Smooth muscle cell (in vitro differentiated cells): Measurements from ENCODE around the gene SOCS1. TPM values are rescaled to one million over a fixed set of nuclear protein-coding genes. Genes with fewer than 3 reads are reported as not detected.

Experiments
- DNase-seq: peaks from one replicate; lab custom pipeline; 2025; ENCODE audit not compliant: unreplicated experiment; lab: John Stamatoyannopoulos, UW
- H2AFZ ChIP-seq: fragments of 200-600 bp; sonication (generic); 2 replicates; pipeline ENCODE4 v1.6.0; 2016; ENCODE audit warnings: antibody characterized with exemption, low read depth, mild to moderate bottlenecking
- H3F3A ChIP-seq: fragments of 200-600 bp; sonication (generic); 2 replicates; pipeline ENCODE4 v1.6.0; 2017; ENCODE audit warnings: antibody characterized with exemption, low read depth
- H3K27ac ChIP-seq: fragments of 200-600 bp; sonication (generic); 2 replicates; pipeline ENCODE4 v1.5.1; 2016; ENCODE audit warnings: low read depth, mild to moderate bottlenecking
- H3K27me3 ChIP-seq: fragments of 200-600 bp; sonication (generic); 2 replicates; pipeline ENCODE4 v1.6.1; 2016; ENCODE audit warnings: low read depth, mild to moderate bottlenecking
- H3K36me3 ChIP-seq: fragments of 200-600 bp; sonication (generic); 2 replicates; pipeline ENCODE4 v1.5.1; 2016; ENCODE audit warnings: low read depth
- H3K4me1 ChIP-seq: fragments of 200-600 bp; sonication (generic); 2 replicates; pipeline ENCODE4 v1.5.1; 2016; ENCODE audit warnings: low read depth
- H3K4me2 ChIP-seq: fragments of 200-600 bp; sonication (generic); 2 replicates; pipeline ENCODE4 v1.6.0; 2016; ENCODE audit warnings: mild to moderate bottlenecking
- H3K4me3 ChIP-seq: fragments of 200-600 bp; sonication (generic); 2 replicates; pipeline ENCODE4 v1.5.1; 2016; ENCODE audit warnings: mild to moderate bottlenecking
- H3K79me2 ChIP-seq: fragments of 200-600 bp; sonication (generic); 2 replicates; pipeline ENCODE4 v1.6.0; 2016; ENCODE audit warnings: low read depth, mild to moderate bottlenecking
- H3K9ac ChIP-seq: fragments of 200-600 bp; sonication (generic); 2 replicates; pipeline ENCODE4 v1.6.0; 2016; ENCODE audit warnings: low read depth
- H3K9me3 ChIP-seq: fragments of 200-600 bp; sonication (generic); replicated peaks from 2 replicates; pipeline ENCODE4 v1.5.1; 2016; ENCODE audit warnings: low read depth
- H4K20me1 ChIP-seq: fragments of 200-600 bp; sonication (generic); 2 replicates; pipeline ENCODE4 v1.6.0; 2016; ENCODE audit warnings: low read depth
- WGBS: methylation state at CpG from one replicate; pipeline ENCODE4 v1.1.7; 2016; ENCODE audit warnings: low lambda C conversion rate; 5-methylcytosine and 5-hydroxymethylcytosine counted together
- polyA plus RNA-seq: library from polyadenylated mRNA; unstranded; fragments of >200 nt; fragmentation: Nextera tagmentation; extraction: Ambion mirVana; gene quantifications from 2 replicates; pipeline ENCODE4 v1.2.1, GENCODE V29; 2016
- total RNA-seq: library from RNA; depleted of rRNA; stranded (reverse); fragments of >200 nt; gene quantifications from 2 replicates; pipeline ENCODE4 v1.2.3, GENCODE V29; 2014
- TF ChIP-seq, protein P1 (sequence below): fragments of 200-600 bp; sonication (generic); IDR thresholded peaks from 2 replicates; pipeline ENCODE4 v1.5.1; 2017; ENCODE audit warnings: borderline replicate concordance, mild to moderate bottlenecking, antibody characterized with exemption; ENCODE audit not compliant: insufficient read depth, poor library complexity, severe bottlenecking

SOCS1 gene
- total and polyA plus RNA-seq, 2 experiments from 2014 or later, result 6.1 to 18.7 TPM

DNA sequence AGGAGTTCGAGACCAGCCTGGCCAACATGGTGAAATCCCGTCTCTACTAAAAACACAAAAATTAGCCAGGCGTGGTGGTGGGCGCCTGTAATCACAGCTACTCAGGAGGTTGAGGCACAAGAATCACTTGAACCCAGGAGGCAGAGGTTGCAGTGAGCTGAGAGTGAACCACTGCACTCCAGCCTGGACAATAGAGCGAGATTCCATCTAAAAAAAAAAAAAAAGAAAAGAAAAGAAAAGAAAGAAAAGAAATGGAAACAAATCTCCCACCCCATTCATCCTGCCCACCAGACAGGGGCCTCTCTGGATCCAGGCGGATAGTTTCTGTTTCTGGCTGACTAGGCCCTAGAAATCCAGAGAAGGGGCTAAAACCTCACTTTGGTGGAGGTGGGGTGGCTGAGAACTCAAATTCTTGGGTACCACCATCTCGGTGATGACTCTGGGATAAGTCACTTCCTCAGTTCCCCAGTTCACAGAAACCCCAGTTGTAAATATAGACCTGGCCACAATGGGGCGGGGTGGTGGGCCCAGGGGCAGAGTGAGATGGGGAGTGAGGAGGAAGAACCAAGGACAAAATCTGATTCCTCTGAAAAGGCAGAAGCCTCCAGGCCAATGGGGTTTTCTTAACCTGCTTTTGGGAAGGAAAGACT is 22.2 kb downstream of the SOCS1 start:
- H3K79me2 ChIP-seq, result no peaks in the 10 kb centered on the region
- H3K27ac ChIP-seq, result no peak overlapping the region
- no peaks in the 10 kb centered on the region for H3K9me3 ChIP-seq
- no peaks in the 10 kb centered on the region for H4K20me1 ChIP-seq
- H3K4me1 ChIP-seq, result no peaks in the 10 kb centered on the region
- H3K27me3 ChIP-seq, result no peaks in the 10 kb centered on the region
- 88% methylated on average over 8 of the region's 8 CpGs for WGBS
- H3K4me3 ChIP-seq, result no peak overlapping the region
- H2AFZ ChIP-seq, result no peak overlapping the region
- H3K36me3 ChIP-seq, result no peaks in the 10 kb centered on the region
- no peak overlapping the region for H3K4me2 ChIP-seq
- no peak overlapping the region for H3K9ac ChIP-seq
- no peaks in the 10 kb centered on the region for H3F3A ChIP-seq
- TF ChIP-seq, protein P1, sequence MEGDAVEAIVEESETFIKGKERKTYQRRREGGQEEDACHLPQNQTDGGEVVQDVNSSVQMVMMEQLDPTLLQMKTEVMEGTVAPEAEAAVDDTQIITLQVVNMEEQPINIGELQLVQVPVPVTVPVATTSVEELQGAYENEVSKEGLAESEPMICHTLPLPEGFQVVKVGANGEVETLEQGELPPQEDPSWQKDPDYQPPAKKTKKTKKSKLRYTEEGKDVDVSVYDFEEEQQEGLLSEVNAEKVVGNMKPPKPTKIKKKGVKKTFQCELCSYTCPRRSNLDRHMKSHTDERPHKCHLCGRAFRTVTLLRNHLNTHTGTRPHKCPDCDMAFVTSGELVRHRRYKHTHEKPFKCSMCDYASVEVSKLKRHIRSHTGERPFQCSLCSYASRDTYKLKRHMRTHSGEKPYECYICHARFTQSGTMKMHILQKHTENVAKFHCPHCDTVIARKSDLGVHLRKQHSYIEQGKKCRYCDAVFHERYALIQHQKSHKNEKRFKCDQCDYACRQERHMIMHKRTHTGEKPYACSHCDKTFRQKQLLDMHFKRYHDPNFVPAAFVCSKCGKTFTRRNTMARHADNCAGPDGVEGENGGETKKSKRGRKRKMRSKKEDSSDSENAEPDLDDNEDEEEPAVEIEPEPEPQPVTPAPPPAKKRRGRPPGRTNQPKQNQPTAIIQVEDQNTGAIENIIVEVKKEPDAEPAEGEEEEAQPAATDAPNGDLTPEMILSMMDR, result no peak
- no peak for DNase-seq

DNA sequence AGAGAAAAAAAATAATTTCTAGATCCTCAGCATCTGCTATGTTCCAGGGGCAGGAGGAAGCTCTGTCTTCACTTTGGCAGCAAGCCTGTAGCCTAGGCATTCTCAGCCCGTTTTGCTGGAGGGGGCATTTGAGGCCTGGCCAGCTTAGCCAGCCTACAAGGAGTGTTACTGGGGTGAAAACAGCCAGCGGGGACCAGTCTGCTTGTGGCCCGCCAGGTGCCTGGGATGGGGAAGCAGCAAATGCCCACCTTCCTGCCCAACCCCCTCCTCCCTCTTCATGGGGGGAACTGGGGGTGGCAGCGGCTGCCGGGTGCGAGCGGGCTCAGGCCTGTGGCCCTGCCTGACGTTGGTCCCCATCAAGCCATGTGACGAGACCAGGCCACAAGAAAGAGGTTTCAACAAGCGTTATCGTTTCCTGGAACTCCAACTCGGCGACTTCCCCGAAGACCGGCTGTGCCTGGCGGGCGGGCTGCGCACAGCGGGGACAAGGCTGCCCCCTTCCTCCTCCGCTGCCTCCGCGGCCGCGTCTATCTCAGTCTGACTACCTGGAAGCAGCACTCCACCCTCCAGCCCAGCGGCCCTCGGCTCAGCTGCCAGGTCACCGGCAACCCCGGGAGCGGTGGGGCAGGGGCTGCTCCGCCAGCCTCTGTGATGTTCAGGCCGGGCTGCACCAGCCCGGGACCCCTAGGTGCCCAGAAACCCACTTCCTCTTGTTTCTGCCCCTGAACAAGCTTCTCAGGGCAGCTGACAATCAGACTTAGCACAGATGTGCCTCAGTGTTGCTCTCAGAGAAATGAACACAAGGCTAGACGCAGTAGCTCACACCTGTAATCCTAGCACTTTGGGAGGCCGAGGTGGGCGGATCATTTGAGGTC is 22.9 kb downstream of the SOCS1 start:
- H3K79me2 ChIP-seq, result no peaks in the 10 kb centered on the region
- no peaks in the 10 kb centered on the region for H3K27me3 ChIP-seq
- H3K9me3 ChIP-seq, result no peaks in the 10 kb centered on the region
- no peak overlapping the region for H3K9ac ChIP-seq
- H3K4me1 ChIP-seq, result no peaks in the 10 kb centered on the region
- H2AFZ ChIP-seq, result no peak overlapping the region
- H3K27ac ChIP-seq, result no peak overlapping the region
- H3K4me3 ChIP-seq, result no peak overlapping the region
- TF ChIP-seq, protein P1, result no peak
- no peaks in the 10 kb centered on the region for H4K20me1 ChIP-seq
- no peaks in the 10 kb centered on the region for H3F3A ChIP-seq
- no peak overlapping the region for H3K4me2 ChIP-seq
- 81% methylated on average over 34 of the region's 35 CpGs for WGBS
- no peaks in the 10 kb centered on the region for H3K36me3 ChIP-seq
- DNase-seq, result no peak

DNA sequence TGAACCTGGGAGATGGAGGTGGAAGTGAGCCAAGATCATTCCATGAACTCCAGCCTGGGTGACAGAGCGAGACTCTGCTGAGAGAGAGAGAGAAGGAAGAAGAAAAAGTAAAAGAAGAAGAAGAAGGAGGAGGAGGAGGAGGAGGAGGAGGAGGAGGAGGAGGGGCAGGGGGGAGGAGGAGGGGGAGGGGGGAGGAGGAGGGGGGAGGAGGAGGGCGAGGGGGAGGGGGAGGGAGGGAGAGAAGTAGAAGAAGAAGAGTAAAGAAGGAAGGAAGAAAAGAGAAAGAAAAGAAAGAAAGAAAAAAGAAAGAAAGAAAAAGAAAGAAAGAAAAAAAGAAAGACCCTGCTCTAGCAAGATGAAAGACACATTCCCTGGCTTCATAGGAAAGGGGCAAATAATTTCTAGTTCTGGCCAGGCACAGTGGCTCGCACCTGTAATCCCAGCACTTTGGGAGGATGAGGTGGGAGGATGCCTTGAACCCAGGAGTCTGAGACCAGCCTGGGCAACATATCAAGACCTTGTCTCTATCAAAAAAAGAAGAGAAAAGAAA is 23.6 kb downstream of the SOCS1 start:
- no peak overlapping the region for H3K27ac ChIP-seq
- WGBS, result 92% methylated on average over 2 of the region's 3 CpGs
- H3K9ac ChIP-seq, result no peak overlapping the region
- H2AFZ ChIP-seq, result no peak overlapping the region
- DNase-seq, result no peak
- no peak overlapping the region for H3K4me2 ChIP-seq
- H3K4me1 ChIP-seq, result no peaks in the 10 kb centered on the region
- H3K4me3 ChIP-seq, result no peak overlapping the region
- H3K27me3 ChIP-seq, result no peaks in the 10 kb centered on the region
- no peaks in the 10 kb centered on the region for H3K36me3 ChIP-seq
- no peaks in the 10 kb centered on the region for H3K79me2 ChIP-seq
- no peaks in the 10 kb centered on the region for H3K9me3 ChIP-seq
- no peaks in the 10 kb centered on the region for H4K20me1 ChIP-seq
- no peaks in the 10 kb centered on the region for H3F3A ChIP-seq
- TF ChIP-seq, protein P1, result no peak
